Small intestine (tissue), 7 donors: ENCODE results near the gene PARD3B. TPM values are rescaled to one million over a fixed set of nuclear protein-coding genes. Genes with fewer than 3 reads are reported as not detected.

Experiments
- DNase-seq, 2 donors: peaks; one replicate each; pipeline versions ENCODE4 v3.0.0 to v3.0.0-alpha.2; 2013
- FAIRE-seq: peaks from 2 replicates; lab custom pipeline; 2012; peaks lifted over from hg19 to GRCh38; lab: Jason Lieb, UNC
- H3K27ac ChIP-seq, 3 donors: one replicate each; pipeline ENCODE4 v1.5.1; 2013; ENCODE audit warnings: low read length in 2 of 3, mild to moderate bottlenecking in 2 of 3, control low read depth in 1 of 3, inconsistent platforms in 1 of 3, low read depth in 1 of 3, moderate library complexity in 1 of 3
- H3K27me3 ChIP-seq, 3 donors: one replicate each; pipeline ENCODE4 v1.6.1; 2013; ENCODE audit warnings: low read length in 3 of 3, inconsistent platforms in 1 of 3; ENCODE audit not compliant: control insufficient read depth in 3 of 3, insufficient read depth in 3 of 3
- H3K36me3 ChIP-seq, 3 donors: one replicate each; pipeline ENCODE4 v1.6.1; 2013; ENCODE audit warnings: low read length in 3 of 3, inconsistent platforms in 1 of 3, low read depth in 1 of 3, mild to moderate bottlenecking in 1 of 3, moderate library complexity in 1 of 3; ENCODE audit not compliant: control insufficient read depth in 3 of 3, insufficient read depth in 2 of 3
- H3K4me1 ChIP-seq, 3 donors: one replicate each; pipeline ENCODE4 v1.6.1; 2013; ENCODE audit warnings: low read length in 2 of 3, inconsistent platforms in 1 of 3, low read depth in 1 of 3, mild to moderate bottlenecking in 1 of 3, moderate library complexity in 1 of 3; ENCODE audit not compliant: control insufficient read depth in 3 of 3, insufficient read depth in 2 of 3
- H3K4me3 ChIP-seq, 3 donors: one replicate each; pipeline ENCODE4 v1.5.1; 2013; ENCODE audit warnings: low read length in 3 of 3, control low read depth in 1 of 3, inconsistent platforms in 1 of 3, low read depth in 1 of 3, mild to moderate bottlenecking in 1 of 3, moderate library complexity in 1 of 3
- H3K9me3 ChIP-seq, 2 donors: one replicate each; pipeline ENCODE4 v1.6.1; 2013; ENCODE audit warnings: low read depth in 1 of 2, low read length in 1 of 2; ENCODE audit not compliant: control insufficient read depth in 2 of 2, insufficient read depth in 1 of 2
- WGBS, 3 donors: extraction: QIAGEN DNeasy Blood & Tissue Kit; methylation state at CpG; one replicate each; pipeline ENCODE4 v1.1.7; 2013; 5-methylcytosine and 5-hydroxymethylcytosine counted together
- polyA plus RNA-seq, 4 donors: library from polyadenylated mRNA; stranded (reverse) in 3 of 4; unstranded in 1 of 4; fragments of 200-250 nt in 3 of 4; fragments of 120-200 nt in 1 of 4; gene quantifications; one replicate each; pipeline versions ENCODE4 v1.2.1 to v1.2.3, GENCODE V29; 2013
- donor health status: healthy with polysubstance abuse.
- donor health status: control.
- donor health status: control.
- donor health status: Bipolar disorder and iron deficiency.
- donor health status: healthy.

PARD3B gene
- polyA plus RNA-seq, 4 donors, result 2.8 to 10.7 (median 3.6) TPM

DNA sequence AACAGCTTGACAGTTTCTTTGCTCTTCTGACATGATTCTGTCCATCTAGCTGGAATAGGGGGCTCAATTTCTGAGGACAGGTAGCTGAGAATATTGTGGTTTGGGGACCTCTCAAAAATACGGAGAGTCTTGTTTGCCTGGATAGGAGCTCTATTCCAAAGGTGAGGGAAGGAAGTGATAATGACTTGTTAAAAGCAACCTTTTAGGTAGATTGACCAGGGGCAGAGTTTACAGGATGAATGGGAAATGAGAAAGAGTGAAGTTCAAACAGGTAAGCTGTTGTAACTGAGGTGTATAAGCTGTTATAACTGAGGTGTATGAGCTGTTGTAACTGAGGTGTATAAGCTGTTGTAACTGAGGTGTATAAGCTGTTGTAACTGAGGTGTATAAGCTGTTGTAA, 25.1 kb downstream of the PARD3B start:
- Histone ChIP-seq H3K4me3 (no peak overlapping the region), H3K9me3 (no peaks in the 10 kb centered on the region), H3K27me3 (no peaks in the 10 kb centered on the region), H3K4me1 (peaks cover 2 to 20% (median 3%) of the 10 kb centered on the region in 3 donors), H3K36me3 (no peaks in the 10 kb centered on the region), H3K27ac (peak overlapping the region in 1 of 3 donors; percentile 37)
- no peak for FAIRE-seq
- 18 to 49% (median 28%) methylated on average over 1 of the region's 1 CpG for WGBS, 3 donors
- peak; percentile 57 to 64 for DNase-seq

DNA sequence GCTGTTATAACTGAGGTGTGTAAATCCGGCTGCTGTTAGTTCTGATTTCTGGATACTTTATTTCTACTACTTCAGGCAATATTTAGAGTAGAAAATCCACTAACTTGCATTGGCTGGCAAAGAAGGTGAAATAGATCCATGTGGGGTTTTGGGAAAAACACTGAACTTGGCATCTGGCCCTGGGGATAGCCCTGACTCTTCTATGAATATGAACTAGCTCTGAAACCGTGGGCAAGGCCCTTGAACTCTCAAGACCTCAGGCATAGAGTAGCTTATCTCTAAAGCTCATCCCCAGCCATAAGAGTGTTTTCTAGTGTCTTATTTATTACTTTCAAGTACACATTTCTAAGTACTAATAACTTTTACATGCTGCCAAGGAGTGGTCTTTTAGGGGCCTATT, 25.8 kb downstream of the PARD3B start:
- FAIRE-seq (no peak), DNase-seq (no peak)
- H3K4me1 ChIP-seq, result peaks cover 2 to 25% (median 3%) of the 10 kb centered on the region in 3 donors
- no peaks in the 10 kb centered on the region for H3K27me3 ChIP-seq
- H3K27ac ChIP-seq, result no peak overlapping the region
- H3K9me3 ChIP-seq, result no peaks in the 10 kb centered on the region
- no peaks in the 10 kb centered on the region for H3K36me3 ChIP-seq
- 59 to 63% (median 60%) methylated on average over 2 of the region's 2 CpGs for WGBS, 3 donors
- H3K4me3 ChIP-seq, result no peak overlapping the region

DNA sequence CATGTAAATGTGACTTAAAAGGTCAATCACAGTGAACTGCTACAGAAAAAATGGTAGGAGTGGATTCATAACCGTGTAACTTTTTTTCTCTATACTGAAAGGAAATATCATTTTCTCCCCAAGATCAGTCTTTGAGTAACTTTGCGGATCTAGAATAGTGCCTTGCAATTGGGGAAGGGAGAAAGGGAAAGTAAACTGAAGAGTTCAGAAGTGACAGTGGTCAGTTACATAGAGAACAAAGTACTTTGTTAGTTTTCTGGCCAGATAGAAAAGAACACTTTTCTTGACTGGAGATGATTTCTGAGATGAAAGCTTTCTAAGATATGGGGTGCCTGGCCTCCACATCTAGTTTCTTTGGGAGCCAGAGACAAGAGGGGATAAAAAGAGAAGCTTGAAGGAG, 26.6 kb downstream of the PARD3B start:
- Histone ChIP-seq H3K9me3 (no peaks in the 10 kb centered on the region), H3K36me3 (no peaks in the 10 kb centered on the region), H3K4me1 (peaks cover 2 to 27% (median 3%) of the 10 kb centered on the region in 3 donors), H3K27ac (no peak overlapping the region), H3K27me3 (no peaks in the 10 kb centered on the region), H3K4me3 (no peak overlapping the region)
- WGBS, 3 donors, result 88 to 93% (median 91%) methylated on average over 2 of the region's 2 CpGs
- DNase-seq (no peak), FAIRE-seq (no peak)

DNA sequence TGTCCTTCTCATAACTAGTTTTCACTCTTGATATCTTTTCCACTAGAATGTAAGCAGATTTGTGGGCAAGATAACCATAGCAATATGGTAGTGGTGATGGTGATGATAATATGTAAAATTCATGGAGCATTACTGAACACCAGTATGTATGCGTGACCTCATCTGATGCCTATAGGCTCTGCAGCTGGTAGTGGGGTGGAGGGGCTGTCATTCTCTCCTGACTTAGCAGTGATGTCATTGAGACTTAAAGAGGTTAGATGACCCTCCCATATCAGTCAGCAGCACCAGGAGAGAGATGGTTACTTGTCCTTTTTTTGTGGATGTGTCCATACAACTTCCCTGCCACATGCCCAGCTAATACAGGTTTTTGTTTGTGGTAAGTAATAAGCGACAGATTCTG, 27.9 kb downstream of the PARD3B start:
- DNase-seq, result no peak
- peaks cover 2 to 27% (median 3%) of the 10 kb centered on the region in 3 donors for H3K4me1 ChIP-seq
- no peaks in the 10 kb centered on the region for H3K9me3 ChIP-seq
- no peaks in the 10 kb centered on the region for H3K27me3 ChIP-seq
- 95 to 98% (median 97%) methylated on average over 2 of the region's 2 CpGs for WGBS, 3 donors
- H3K36me3 ChIP-seq, result no peaks in the 10 kb centered on the region
- H3K4me3 ChIP-seq, result no peak overlapping the region
- FAIRE-seq, result no peak
- H3K27ac ChIP-seq, result no peak overlapping the region

DNA sequence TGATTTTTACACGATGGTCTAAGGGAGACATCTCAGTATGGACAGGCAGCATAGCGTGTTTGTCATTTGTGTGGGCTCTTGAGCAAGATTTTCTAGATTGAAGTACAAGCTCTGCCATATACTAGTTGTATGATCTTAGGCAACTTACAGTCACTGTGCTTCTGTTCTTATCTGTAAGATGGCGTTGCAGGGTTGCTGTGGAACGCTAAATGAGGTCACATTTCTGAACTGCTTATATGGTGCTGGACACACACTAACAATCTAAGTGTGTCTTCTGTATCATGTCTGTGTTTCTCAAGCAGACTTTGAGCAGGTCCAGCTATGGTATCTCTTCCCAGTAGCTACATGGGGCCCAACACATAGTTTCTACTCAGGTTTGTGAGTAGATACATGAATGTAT, 29.2 kb downstream of the PARD3B start:
- Histone ChIP-seq H3K36me3 (peaks cover 0 to 2% (median 0%) of the 10 kb centered on the region in 3 donors), H3K9me3 (no peaks in the 10 kb centered on the region), H3K4me1 (peaks cover 2 to 27% (median 3%) of the 10 kb centered on the region in 3 donors), H3K27ac (peak overlapping the region in 1 of 3 donors; percentile 71), H3K4me3 (no peak overlapping the region), H3K27me3 (no peaks in the 10 kb centered on the region)
- 74 to 77% (median 75%) methylated on average over 4 of the region's 4 CpGs for WGBS, 3 donors
- DNase-seq, result peak in 1 of 2 donors; percentile 73
- no peak for FAIRE-seq

DNA sequence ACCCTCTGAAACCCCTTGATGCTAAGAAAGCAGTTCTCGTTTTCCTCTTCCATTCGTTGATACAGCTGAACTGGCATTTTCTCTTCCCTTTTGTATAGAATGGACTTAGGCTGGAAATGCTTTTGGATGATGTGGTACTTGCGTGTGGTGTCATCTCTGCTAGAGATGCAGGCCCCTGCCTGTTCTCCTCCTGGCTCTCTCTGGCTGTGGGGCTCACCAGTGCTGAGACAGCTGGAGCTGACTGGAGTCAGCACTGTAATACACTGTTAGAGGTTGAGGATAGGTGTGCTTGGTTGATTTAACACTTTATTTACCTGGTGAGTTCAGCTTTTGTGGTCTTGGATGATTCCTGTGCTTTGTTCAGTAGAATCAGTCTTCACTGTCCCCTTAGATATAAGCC, 30.2 kb downstream of the PARD3B start:
- WGBS, 3 donors, result 81 to 96% (median 91%) methylated on average over 3 of the region's 3 CpGs
- Histone ChIP-seq H3K9me3 (no peaks in the 10 kb centered on the region), H3K27me3 (no peaks in the 10 kb centered on the region), H3K36me3 (peaks cover 0 to 2% (median 0%) of the 10 kb centered on the region in 3 donors), H3K4me1 (peaks cover 2 to 19% (median 3%) of the 10 kb centered on the region in 3 donors), H3K4me3 (no peak overlapping the region), H3K27ac (peak overlapping the region in 1 of 3 donors; percentile 71)
- no peak for DNase-seq
- no peak for FAIRE-seq

DNA sequence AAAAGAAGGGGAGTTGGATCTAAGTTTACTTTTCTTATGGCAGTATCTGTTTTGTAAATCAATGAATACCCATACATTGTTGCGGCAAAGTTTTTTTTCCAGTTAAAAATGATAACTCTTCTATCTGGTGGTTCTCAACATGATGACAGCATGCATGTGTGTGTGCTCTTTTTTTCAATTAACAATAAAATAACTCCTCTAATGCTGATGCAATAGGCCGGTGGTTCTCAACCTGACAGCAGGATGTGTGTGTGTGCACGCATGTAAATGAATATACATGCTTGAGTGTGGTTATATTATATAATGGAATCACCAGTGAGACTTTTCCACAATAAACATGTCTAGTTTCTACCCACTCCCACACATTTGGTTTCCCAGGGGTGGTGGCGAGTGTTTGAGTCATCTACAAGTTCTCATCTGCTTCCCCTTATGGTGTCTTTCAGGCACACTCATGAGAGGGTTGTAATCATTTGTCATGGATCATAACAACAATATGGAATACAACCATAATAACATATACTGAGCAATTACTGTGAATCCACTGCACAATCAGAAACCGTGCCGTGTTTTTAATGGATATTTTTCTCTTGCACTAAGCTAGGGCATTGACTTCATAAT, 31.2 kb downstream of the PARD3B start:
- no peak for FAIRE-seq
- Histone ChIP-seq H3K4me3 (no peak overlapping the region), H3K27me3 (no peaks in the 10 kb centered on the region), H3K36me3 (peaks cover 0 to 2% (median 0%) of the 10 kb centered on the region in 3 donors), H3K9me3 (no peaks in the 10 kb centered on the region), H3K27ac (no peak overlapping the region), H3K4me1 (peaks cover 2 to 14% (median 3%) of the 10 kb centered on the region in 3 donors)
- no peak for DNase-seq
- 89 to 93% (median 92%) methylated on average over 6 of the region's 6 CpGs for WGBS, 3 donors

DNA sequence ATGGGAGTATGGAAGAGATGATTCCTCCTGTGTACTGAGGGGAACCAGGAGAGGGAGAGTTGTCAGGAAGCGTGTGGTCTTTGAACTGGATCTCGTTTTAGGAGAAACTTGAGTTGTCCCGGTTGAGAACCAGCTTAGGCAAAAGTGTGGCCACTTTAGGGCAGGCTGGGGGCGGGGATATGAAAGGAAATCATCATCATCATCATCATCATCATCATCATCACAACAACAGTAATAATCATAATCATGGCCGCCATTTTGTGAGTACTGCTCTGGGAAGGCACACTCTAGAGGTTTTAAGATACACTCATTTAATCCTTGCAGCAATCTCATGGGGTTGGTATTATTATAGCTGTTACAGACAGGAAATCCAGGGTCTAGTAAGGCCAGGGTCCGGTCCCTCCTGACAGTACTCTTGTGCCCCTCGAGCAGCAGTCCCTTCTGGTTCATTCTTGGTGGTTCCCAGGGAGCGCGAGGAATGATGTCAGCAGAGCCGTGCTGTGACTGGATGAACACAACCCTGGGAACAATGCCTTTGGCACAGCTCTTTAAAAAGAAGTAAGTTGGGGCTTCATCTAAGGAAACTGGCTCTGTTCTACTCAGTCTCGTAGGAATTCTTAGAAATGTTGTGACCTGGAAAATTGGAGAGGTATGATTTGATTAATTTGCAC, 33.8 kb downstream of the PARD3B start:
- DNase-seq, result no peak
- Histone ChIP-seq H3K27me3 (no peaks in the 10 kb centered on the region), H3K4me3 (no peak overlapping the region), H3K9me3 (no peaks in the 10 kb centered on the region), H3K27ac (no peak overlapping the region), H3K4me1 (peaks cover 0 to 15% (median 0%) of the 10 kb centered on the region in 3 donors), H3K36me3 (peaks cover 0 to 4% (median 0%) of the 10 kb centered on the region in 3 donors)
- 89 to 95% (median 91%) methylated on average over 11 of the region's 11 CpGs for WGBS, 3 donors
- no peak for FAIRE-seq
